ENCODE results near the gene WRAP53. TPM values are rescaled to one million over a fixed set of nuclear protein-coding genes. Genes with fewer than 3 reads are reported as not detected.

Gene WRAP53
- total and polyA plus RNA-seq, 2 of the 13 experiments (the other 11 are each of a cell fraction or from before 2014, with no cell fraction given), result 7.0 to 19.5 TPM

GRCh38 chr17:7651665-7652387 lies 36.5 kb upstream of the WRAP53 start:
- ChIA-PET CTCF (ENCODE audit: low intra/inter-chr PET ratio, low total read pairs) (no interaction called here), POLR2A (interaction anchor here (0.5 to 2.5 kb wide), 3 partner anchors 24 to 34 kb away, joined by 3 to 20 read pairs (median 11); partner anchors contain the start of genes SAT2 and TP53)
- Histone ChIP-seq H3K79me2 (ENCODE audit: insufficient read depth, low read length) (no peaks in the 10 kb centered on the region), H3K9ac (ENCODE audit: insufficient read depth, low read depth, low read length) (no peak overlapping the region), H3K4me3 (replicated peaks in 1 of 3; ENCODE audit: insufficient read depth in 1 of 3, low read depth in 2 of 3, low read length in 3 of 3) (peak overlapping the region; percentile 40 to 66 (median 43); a peak in 5 of 6 replicates), H3K9me3 (ENCODE audit: low read length) (no peaks in the 10 kb centered on the region), H2AFZ (ENCODE audit: low read length) (no peak overlapping the region), H3K4me1 (ENCODE audit: insufficient read depth, low read length) (peaks cover 20% of the 10 kb centered on the region), H3K36me3 (replicated peaks in 1 of 2; ENCODE audit: control insufficient read depth in 1 of 2, insufficient read depth in 2 of 2, low read length in 2 of 2) (no peaks in the 10 kb centered on the region), H4K20me1 (ENCODE audit: insufficient read depth, low read length) (no peaks in the 10 kb centered on the region), H3K27ac (ENCODE audit: extremely low read length, insufficient read depth, low read length) (no peak overlapping the region), H3K27me3 (ENCODE audit: control insufficient read depth in 1 of 2, insufficient read depth in 2 of 2, low read length in 2 of 2) (peaks cover 6 to 56% of the 10 kb centered on the region in 2 experiments), H3K4me2 (ENCODE audit: low read depth, low read length) (peak overlapping the region; percentile 75)
- TF ChIP-seq SP4 (CRISPR knock-in tag; IDR thresholded peaks at IDR 0.05), result no peak
- TF ChIP-seq, protein P1, sequence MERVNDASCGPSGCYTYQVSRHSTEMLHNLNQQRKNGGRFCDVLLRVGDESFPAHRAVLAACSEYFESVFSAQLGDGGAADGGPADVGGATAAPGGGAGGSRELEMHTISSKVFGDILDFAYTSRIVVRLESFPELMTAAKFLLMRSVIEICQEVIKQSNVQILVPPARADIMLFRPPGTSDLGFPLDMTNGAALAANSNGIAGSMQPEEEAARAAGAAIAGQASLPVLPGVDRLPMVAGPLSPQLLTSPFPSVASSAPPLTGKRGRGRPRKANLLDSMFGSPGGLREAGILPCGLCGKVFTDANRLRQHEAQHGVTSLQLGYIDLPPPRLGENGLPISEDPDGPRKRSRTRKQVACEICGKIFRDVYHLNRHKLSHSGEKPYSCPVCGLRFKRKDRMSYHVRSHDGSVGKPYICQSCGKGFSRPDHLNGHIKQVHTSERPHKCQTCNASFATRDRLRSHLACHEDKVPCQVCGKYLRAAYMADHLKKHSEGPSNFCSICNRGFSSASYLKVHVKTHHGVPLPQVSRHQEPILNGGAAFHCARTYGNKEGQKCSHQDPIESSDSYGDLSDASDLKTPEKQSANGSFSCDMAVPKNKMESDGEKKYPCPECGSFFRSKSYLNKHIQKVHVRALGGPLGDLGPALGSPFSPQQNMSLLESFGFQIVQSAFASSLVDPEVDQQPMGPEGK (CRISPR knock-in tag; IDR thresholded peaks at IDR 0.05), result 0 out of 2 replicates have a peak, but pooled peaks have one; percentile 24
- WGBS (ENCODE audit: low lambda C conversion rate), result 6% methylated on average over 19 of the region's 54 CpGs
- ATAC-seq (no peak; the same call in 2 of the 3 replicates), FAIRE-seq (no peak), DNase-seq (ENCODE audit: low spot score) (no peak)
- in situ Hi-C loops (cut with HindIII; ENCODE audit: extremely low pct_ligation_motif_present, low pct_unique_long_range_greater_than_20kb) (no loop called here), intact Hi-C loops (cut with micrococcal nuclease; ENCODE audit: unreplicated experiment) (no loop called here)
- no TSS peak for BruUV-seq (replicated peaks)
